ENCODE data around the gene METTL18. TPM values are rescaled to one million over a fixed set of nuclear protein-coding genes. Genes with fewer than 3 reads are reported as not detected.

METTL18 gene
- total and polyA plus RNA-seq, 2 of the 13 experiments (the other 11 are each of a cell fraction or from before 2014, with no cell fraction given): 2.7 to 6.7 TPM

DNA sequence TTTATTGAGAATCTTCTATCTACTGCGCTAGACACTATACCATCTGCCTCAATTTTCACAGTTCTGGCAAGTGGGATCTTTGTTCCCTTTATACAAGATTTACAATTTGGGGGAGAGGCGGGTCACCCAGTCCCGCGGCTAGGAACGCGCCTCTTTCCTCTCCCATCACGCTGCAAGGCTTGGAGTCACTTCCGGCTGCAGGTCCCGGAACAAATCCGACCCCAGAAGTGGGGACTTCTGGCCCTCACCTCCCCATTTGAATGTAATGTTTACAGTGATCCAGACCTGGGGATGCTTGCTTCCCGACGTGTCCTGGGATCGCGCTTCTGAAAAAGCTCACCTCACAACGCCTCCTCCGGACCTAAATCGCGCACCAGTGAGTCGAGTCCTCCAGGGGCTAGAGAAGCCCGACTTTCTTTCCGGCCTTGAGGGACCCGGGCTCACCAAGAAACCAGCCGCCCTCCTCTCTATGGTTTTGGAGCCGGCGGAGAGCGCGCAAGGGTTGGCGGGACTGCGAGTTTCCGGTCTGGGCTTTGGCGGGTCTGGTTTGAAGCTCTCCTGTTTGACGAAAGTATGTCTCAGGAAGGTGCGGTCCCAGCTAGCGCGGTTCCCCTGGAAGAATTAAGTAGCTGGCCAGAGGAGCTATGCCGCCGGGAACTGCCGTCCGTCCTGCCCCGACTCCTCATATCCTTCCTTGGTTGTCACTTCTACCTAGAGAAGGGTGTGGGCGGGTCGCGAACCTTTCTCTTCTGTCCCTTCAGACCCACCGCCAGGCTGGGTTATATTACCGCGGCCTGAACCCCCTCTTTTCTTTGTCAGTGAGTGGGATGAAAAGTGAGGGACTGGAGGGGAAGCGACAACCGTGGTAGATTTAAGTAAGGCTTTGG lies at the start of gene METTL18 (continued):
- TF ChIP-seq, protein P1, sequence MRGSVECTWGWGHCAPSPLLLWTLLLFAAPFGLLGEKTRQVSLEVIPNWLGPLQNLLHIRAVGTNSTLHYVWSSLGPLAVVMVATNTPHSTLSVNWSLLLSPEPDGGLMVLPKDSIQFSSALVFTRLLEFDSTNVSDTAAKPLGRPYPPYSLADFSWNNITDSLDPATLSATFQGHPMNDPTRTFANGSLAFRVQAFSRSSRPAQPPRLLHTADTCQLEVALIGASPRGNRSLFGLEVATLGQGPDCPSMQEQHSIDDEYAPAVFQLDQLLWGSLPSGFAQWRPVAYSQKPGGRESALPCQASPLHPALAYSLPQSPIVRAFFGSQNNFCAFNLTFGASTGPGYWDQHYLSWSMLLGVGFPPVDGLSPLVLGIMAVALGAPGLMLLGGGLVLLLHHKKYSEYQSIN (CRISPR knock-in tag; IDR thresholded peaks at IDR 0.05; ENCODE audit: borderline replicate concordance): no peak
- TF ChIP-seq CBX1 (IDR thresholded peaks at IDR 0.05; ENCODE audit: low read depth): no peak
- TF ChIP-seq ZIK1 (CRISPR knock-in tag; IDR thresholded peaks at IDR 0.05; ENCODE audit: borderline replicate concordance, low read depth): no peak
- TF ChIP-seq ZNF432 (CRISPR knock-in tag; IDR thresholded peaks at IDR 0.05; ENCODE audit: borderline replicate concordance): no peak
- TF ChIP-seq ZNF75D (CRISPR knock-in tag; IDR thresholded peaks at IDR 0.05; ENCODE audit: borderline replicate concordance): no peak
- peak; percentile 79 for TF ChIP-seq TAF1 (CRISPR knock-in tag; IDR thresholded peaks at IDR 0.05)
- TF ChIP-seq ZNF333 (CRISPR knock-in tag; IDR thresholded peaks at IDR 0.05; ENCODE audit: borderline replicate concordance): no peak
- TF ChIP-seq FLYWCH1 (CRISPR knock-in tag; IDR thresholded peaks at IDR 0.05): no peak
- TF ChIP-seq RORA (CRISPR knock-in tag; IDR thresholded peaks at IDR 0.05): no peak
- TF ChIP-seq IKZF1 (IDR thresholded peaks at IDR 0.05): no peak
- no peak for TF ChIP-seq RFX1 (IDR thresholded peaks at IDR 0.05)
- no peak for TF ChIP-seq ZMAT5 (CRISPR knock-in tag; IDR thresholded peaks at IDR 0.05; ENCODE audit: borderline replicate concordance, low read depth)
- TF ChIP-seq THAP7 (CRISPR knock-in tag; IDR thresholded peaks at IDR 0.05): no peak
- no peak for TF ChIP-seq MLX (CRISPR knock-in tag; IDR thresholded peaks at IDR 0.05)
- no peak for TF ChIP-seq RCOR2 (CRISPR knock-in tag; IDR thresholded peaks at IDR 0.05)
- no peak for TF ChIP-seq CHD2 (IDR thresholded peaks at IDR 0.05; ENCODE audit: low read depth, low read length)
- TF ChIP-seq MTF2 (CRISPR knock-in tag; IDR thresholded peaks at IDR 0.05; ENCODE audit: borderline replicate concordance): no peak
- TF ChIP-seq ZNF580 (CRISPR knock-in tag; IDR thresholded peaks at IDR 0.05; ENCODE audit: borderline replicate concordance, low read depth): peak; percentile 65; the same call in 1 of the 2 replicates
- no peak; the same call in 1 of the 2 replicates for TF ChIP-seq ZNF367 (CRISPR knock-in tag; IDR thresholded peaks at IDR 0.05; ENCODE audit: borderline replicate concordance)
- no peak for TF ChIP-seq ZNF253 (CRISPR knock-in tag; IDR thresholded peaks at IDR 0.05; ENCODE audit: borderline replicate concordance)
- TF ChIP-seq ZSCAN20 (CRISPR knock-in tag; IDR thresholded peaks at IDR 0.05; ENCODE audit: borderline replicate concordance): no peak
- TF ChIP-seq DNMT1 (CRISPR knock-in tag; IDR thresholded peaks at IDR 0.05): no peak
- TF ChIP-seq, protein P2, sequence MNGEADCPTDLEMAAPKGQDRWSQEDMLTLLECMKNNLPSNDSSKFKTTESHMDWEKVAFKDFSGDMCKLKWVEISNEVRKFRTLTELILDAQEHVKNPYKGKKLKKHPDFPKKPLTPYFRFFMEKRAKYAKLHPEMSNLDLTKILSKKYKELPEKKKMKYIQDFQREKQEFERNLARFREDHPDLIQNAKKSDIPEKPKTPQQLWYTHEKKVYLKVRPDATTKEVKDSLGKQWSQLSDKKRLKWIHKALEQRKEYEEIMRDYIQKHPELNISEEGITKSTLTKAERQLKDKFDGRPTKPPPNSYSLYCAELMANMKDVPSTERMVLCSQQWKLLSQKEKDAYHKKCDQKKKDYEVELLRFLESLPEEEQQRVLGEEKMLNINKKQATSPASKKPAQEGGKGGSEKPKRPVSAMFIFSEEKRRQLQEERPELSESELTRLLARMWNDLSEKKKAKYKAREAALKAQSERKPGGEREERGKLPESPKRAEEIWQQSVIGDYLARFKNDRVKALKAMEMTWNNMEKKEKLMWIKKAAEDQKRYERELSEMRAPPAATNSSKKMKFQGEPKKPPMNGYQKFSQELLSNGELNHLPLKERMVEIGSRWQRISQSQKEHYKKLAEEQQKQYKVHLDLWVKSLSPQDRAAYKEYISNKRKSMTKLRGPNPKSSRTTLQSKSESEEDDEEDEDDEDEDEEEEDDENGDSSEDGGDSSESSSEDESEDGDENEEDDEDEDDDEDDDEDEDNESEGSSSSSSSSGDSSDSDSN (CRISPR knock-in tag; IDR thresholded peaks at IDR 0.05): peak; percentile 63; the same call in 1 of the 2 replicates
- peak; percentile 39; the same call in 1 of the 2 replicates for TF ChIP-seq ZBTB3 (CRISPR knock-in tag; IDR thresholded peaks at IDR 0.05; ENCODE audit: borderline replicate concordance, low read depth)
- TF ChIP-seq ZFYVE20 (CRISPR knock-in tag; IDR thresholded peaks at IDR 0.05; ENCODE audit: borderline replicate concordance, low read depth): no peak
